ENCODE results near the gene LPAR3.

The LPAR3 gene

GRCh38 chr1:84899969-84900368 lies 7.0 kb upstream of the LPAR3 start:
- DNase-seq, result no peak

- DNase-seq, result no peak
Observed at GRCh38 chr1:84896279-84896678, 3.3 kb upstream of the LPAR3 start.

- no peak for DNase-seq
Observed at GRCh38 chr1:84890566-84890965, 2.4 kb downstream of the LPAR3 start.

- DNase-seq, result no peak
Observed at GRCh38 chr1:84889437-84889836, 3.6 kb downstream of the LPAR3 start.

- DNase-seq, result no peak
Observed at GRCh38 chr1:84888753-84889152, 4.3 kb downstream of the LPAR3 start.

GRCh38 chr1:84887261-84887934 lies 5.6 kb downstream of the LPAR3 start:
- no peak for DNase-seq

GRCh38 chr1:84885469-84885868 lies 7.5 kb downstream of the LPAR3 start:
- no peak for DNase-seq

- no peak for DNase-seq
Observed at GRCh38 chr1:84884671-84885389, 8.2 kb downstream of the LPAR3 start.

GRCh38 chr1:84883286-84883685 lies 9.7 kb downstream of the LPAR3 start:
- no peak for DNase-seq

- no peak for DNase-seq
Observed at GRCh38 chr1:84877592-84877991, 15.4 kb downstream of the LPAR3 start.

GRCh38 chr1:84876353-84876752 lies 16.7 kb downstream of the LPAR3 start:
- DNase-seq, result no peak

GRCh38 chr1:84873366-84873765 lies 19.6 kb downstream of the LPAR3 start:
- DNase-seq, result no peak

- no peak for DNase-seq
Observed at GRCh38 chr1:84872696-84873355, 20.2 kb downstream of the LPAR3 start.

- no peak for DNase-seq
Observed at GRCh38 chr1:84871181-84871580, 21.8 kb downstream of the LPAR3 start.

- DNase-seq, result no peak
Observed at GRCh38 chr1:84870591-84870990, 22.4 kb downstream of the LPAR3 start.

- no peak for DNase-seq
Observed at GRCh38 chr1:84869720-84870119, 23.3 kb downstream of the LPAR3 start.

- no peak for DNase-seq
Observed at GRCh38 chr1:84862810-84863251, 30.2 kb downstream of the LPAR3 start.

GRCh38 chr1:84861988-84862644 lies 30.9 kb downstream of the LPAR3 start:
- DNase-seq, result no peak

GRCh38 chr1:84861516-84861915 lies 31.5 kb downstream of the LPAR3 start:
- no peak for DNase-seq

GRCh38 chr1:84859866-84860265 lies 33.1 kb downstream of the LPAR3 start:
- no peak for DNase-seq

GRCh38 chr1:84857906-84858305 lies 35.1 kb downstream of the LPAR3 start:
- no peak for DNase-seq

- DNase-seq, result no peak
Observed at GRCh38 chr1:84856726-84857270, 36.2 kb downstream of the LPAR3 start.

All from NCI-H446 treated with DMSO at 0.1 percent for 48 hours (cell line).